ENCODE results near the gene TNS3. TPM values are rescaled to one million over a fixed set of nuclear protein-coding genes. Genes with fewer than 3 reads are reported as not detected.

TNS3 gene
- total and polyA plus RNA-seq, 9 of the 15 experiments (the other 6 are each of a cell fraction or from before 2014, with no cell fraction given) = 0.20 TPM; not detected in 8

DNA sequence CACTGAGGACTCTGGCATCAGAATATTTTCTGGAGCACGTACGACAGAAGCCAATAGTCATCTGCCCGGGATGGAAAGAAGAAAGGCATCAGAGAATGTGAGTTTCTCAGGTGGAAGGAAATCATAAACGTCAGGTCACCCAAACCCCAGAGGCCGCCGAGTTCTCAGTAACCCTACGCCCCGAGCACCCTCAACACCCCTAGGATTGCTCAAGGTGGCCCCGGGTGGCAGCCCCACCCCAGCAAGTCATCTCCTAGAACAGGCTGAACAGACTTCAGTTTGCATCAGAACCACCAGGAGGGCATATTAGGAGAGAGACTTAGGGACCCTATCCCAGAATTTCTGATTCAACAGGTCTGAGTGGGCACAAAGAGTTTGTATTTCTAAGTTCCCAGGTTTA is 117.6 kb downstream of the TNS3 start:
- intact Hi-C loops (cut with micrococcal nuclease) = no loop called here
- peaks cover 5% of the 10 kb centered on the region for H3K9me1 ChIP-seq (ENCODE audit: control insufficient read depth, insufficient read depth, low read length)
- WGBS (ENCODE audit: insufficient coverage, low coverage, missing lambda C conversion rate) = under 1% methylated on average over 9 of the region's 9 CpGs
- no peaks in the 10 kb centered on the region for H3K36me3 ChIP-seq (ENCODE audit: control insufficient read depth, insufficient read depth, low read length)
- no peak for ATAC-seq
- H3K27me3 ChIP-seq (ENCODE audit: control insufficient read depth in 2 of 2, insufficient read depth in 2 of 2, low read length in 2 of 2) = peaks cover 14 to 30% of the 10 kb centered on the region in 2 experiments; a peak in 4 of 5 replicates
- no peak overlapping the region for H3K4me3 ChIP-seq
- POLR2A ChIA-PET = interaction anchor here (1.0 kb wide), 1 partner anchor 14 kb away, joined by 3 read pairs; no protein-coding TSS in a partner anchor
- CTCF ChIA-PET (ENCODE audit: low intra/inter-chr PET ratio) = no interaction called here
- no peak overlapping the region for H3K4me2 ChIP-seq (ENCODE audit: insufficient read depth, low read length)
- no peaks in the 10 kb centered on the region for H3K4me1 ChIP-seq (replicated peaks in 1 of 2; ENCODE audit: control insufficient read depth in 2 of 2, insufficient read depth in 2 of 2, low read length in 2 of 2)
- BruUV-seq (replicated peaks) = no TSS peak
- no peak overlapping the region for H3K27ac ChIP-seq (ENCODE audit: extremely low read depth, low read depth, low read length)
- no peaks in the 10 kb centered on the region for H3K79me2 ChIP-seq (ENCODE audit: control insufficient read depth, insufficient read depth, low read length)
- TF ChIP-seq ETV6 (IDR thresholded peaks at IDR 0.05; ENCODE audit: borderline replicate concordance in 1 of 2, low read depth in 2 of 2, low read length in 1 of 2) (no peak), ETV6 (CRISPR knock-in tag; IDR thresholded peaks at IDR 0.05; ENCODE audit: borderline replicate concordance) (no peak), CSDE1 (IDR thresholded peaks at IDR 0.05) (no peak), ZSCAN29 (IDR thresholded peaks at IDR 0.05) (no peak), GATAD2B (IDR thresholded peaks at IDR 0.05; ENCODE audit: borderline replicate concordance) (no peak), SLC30A9 (CRISPR knock-in tag; IDR thresholded peaks at IDR 0.05) (no peak), BDP1 (IDR thresholded peaks at IDR 0.05; ENCODE audit: insufficient read depth, insufficient read length) (no peak), RBM39 (optimal IDR thresholded peaks at IDR 0.05; ENCODE audit: low read depth, low read length) (no peak), MCM2 (IDR thresholded peaks at IDR 0.05; ENCODE audit: low read depth) (no peak), PML (IDR thresholded peaks at IDR 0.05; ENCODE audit: low read length) (no peak), POLR2A (conservative IDR thresholded peaks at IDR 0.05) (no peak)
- TF ChIP-seq, protein P1, sequence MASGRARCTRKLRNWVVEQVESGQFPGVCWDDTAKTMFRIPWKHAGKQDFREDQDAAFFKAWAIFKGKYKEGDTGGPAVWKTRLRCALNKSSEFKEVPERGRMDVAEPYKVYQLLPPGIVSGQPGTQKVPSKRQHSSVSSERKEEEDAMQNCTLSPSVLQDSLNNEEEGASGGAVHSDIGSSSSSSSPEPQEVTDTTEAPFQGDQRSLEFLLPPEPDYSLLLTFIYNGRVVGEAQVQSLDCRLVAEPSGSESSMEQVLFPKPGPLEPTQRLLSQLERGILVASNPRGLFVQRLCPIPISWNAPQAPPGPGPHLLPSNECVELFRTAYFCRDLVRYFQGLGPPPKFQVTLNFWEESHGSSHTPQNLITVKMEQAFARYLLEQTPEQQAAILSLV (tag; IDR thresholded peaks at IDR 0.05) = no peak
- TF ChIP-seq, protein P2, sequence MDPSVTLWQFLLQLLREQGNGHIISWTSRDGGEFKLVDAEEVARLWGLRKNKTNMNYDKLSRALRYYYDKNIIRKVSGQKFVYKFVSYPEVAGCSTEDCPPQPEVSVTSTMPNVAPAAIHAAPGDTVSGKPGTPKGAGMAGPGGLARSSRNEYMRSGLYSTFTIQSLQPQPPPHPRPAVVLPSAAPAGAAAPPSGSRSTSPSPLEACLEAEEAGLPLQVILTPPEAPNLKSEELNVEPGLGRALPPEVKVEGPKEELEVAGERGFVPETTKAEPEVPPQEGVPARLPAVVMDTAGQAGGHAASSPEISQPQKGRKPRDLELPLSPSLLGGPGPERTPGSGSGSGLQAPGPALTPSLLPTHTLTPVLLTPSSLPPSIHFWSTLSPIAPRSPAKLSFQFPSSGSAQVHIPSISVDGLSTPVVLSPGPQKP (CRISPR knock-in tag; IDR thresholded peaks at IDR 0.05) = no peak
- TF ChIP-seq, protein P3, sequence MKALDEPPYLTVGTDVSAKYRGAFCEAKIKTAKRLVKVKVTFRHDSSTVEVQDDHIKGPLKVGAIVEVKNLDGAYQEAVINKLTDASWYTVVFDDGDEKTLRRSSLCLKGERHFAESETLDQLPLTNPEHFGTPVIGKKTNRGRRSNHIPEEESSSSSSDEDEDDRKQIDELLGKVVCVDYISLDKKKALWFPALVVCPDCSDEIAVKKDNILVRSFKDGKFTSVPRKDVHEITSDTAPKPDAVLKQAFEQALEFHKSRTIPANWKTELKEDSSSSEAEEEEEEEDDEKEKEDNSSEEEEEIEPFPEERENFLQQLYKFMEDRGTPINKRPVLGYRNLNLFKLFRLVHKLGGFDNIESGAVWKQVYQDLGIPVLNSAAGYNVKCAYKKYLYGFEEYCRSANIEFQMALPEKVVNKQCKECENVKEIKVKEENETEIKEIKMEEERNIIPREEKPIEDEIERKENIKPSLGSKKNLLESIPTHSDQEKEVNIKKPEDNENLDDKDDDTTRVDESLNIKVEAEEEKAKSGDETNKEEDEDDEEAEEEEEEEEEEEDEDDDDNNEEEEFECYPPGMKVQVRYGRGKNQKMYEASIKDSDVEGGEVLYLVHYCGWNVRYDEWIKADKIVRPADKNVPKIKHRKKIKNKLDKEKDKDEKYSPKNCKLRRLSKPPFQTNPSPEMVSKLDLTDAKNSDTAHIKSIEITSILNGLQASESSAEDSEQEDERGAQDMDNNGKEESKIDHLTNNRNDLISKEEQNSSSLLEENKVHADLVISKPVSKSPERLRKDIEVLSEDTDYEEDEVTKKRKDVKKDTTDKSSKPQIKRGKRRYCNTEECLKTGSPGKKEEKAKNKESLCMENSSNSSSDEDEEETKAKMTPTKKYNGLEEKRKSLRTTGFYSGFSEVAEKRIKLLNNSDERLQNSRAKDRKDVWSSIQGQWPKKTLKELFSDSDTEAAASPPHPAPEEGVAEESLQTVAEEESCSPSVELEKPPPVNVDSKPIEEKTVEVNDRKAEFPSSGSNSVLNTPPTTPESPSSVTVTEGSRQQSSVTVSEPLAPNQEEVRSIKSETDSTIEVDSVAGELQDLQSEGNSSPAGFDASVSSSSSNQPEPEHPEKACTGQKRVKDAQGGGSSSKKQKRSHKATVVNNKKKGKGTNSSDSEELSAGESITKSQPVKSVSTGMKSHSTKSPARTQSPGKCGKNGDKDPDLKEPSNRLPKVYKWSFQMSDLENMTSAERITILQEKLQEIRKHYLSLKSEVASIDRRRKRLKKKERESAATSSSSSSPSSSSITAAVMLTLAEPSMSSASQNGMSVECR (CRISPR knock-in tag; IDR thresholded peaks at IDR 0.05) = no peak
- H3K9ac ChIP-seq (ENCODE audit: insufficient read depth in 1 of 2, low read depth in 2 of 2, low read length in 2 of 2) = no peak overlapping the region
- no peak overlapping the region for H2AFZ ChIP-seq (ENCODE audit: low read depth, low read length)
- DNase-seq (ENCODE audit: extremely low read depth in 1 of 4, low spot score in 3 of 4) = no peak
- H3K9me3 ChIP-seq (replicated peaks; ENCODE audit: control insufficient read depth, insufficient read depth, low read depth, low read length) = no peaks in the 10 kb centered on the region
- in situ Hi-C loops (cut with MboI) = no loop called here
- 0 out of 2 replicates have a peak, but pooled peaks cover 6% of the 10 kb centered on the region for H4K20me1 ChIP-seq (replicated peaks; ENCODE audit: control insufficient read depth, insufficient read depth, low read length)
- FAIRE-seq = no peak
